ENCODE data around the gene SNX24. TPM values are rescaled to one million over a fixed set of nuclear protein-coding genes. Genes with fewer than 3 reads are reported as not detected.

Gene SNX24
- total RNA-seq, 1 donor from 2014 or later, result 8.5 TPM

- H3K27ac Mint-ChIP-seq, result no peak overlapping the region
- H3K36me3 Mint-ChIP-seq (ENCODE audit: low read depth), result no peaks in the 10 kb centered on the region
- H3K4me3 Mint-ChIP-seq, result no peak overlapping the region
- peaks cover 2% of the 10 kb centered on the region for H3K9me3 Mint-ChIP-seq
- CTCF ChIA-PET, result no interaction called here
- ATAC-seq (ENCODE audit: low read depth) (no peak), DNase-seq (no peak)
- no peaks in the 10 kb centered on the region for H3K4me1 Mint-ChIP-seq
- H3K27me3 Mint-ChIP-seq, result peaks cover 40% of the 10 kb centered on the region
- no peak for TF ChIP-seq CTCF (IDR thresholded peaks at IDR 0.05)
- POLR2A ChIA-PET, result no interaction called here
- intact Hi-C loops (cut with micrococcal nuclease), result no loop called here
These were observed 200.8 kb downstream of the SNX24 start for GRCh38 chr5:123046222-123046621.

GRCh38 chr5:123047706-123048105 lies 202.3 kb downstream of the SNX24 start:
- TF ChIP-seq CTCF (IDR thresholded peaks at IDR 0.05), result no peak
- ATAC-seq (ENCODE audit: low read depth) (no peak), DNase-seq (no peak)
- Mint-ChIP-seq H3K27me3 (peaks cover 52% of the 10 kb centered on the region), H3K36me3 (ENCODE audit: low read depth) (no peaks in the 10 kb centered on the region), H3K9me3 (peaks cover 15% of the 10 kb centered on the region), H3K4me3 (no peak overlapping the region), H3K27ac (no peak overlapping the region), H3K4me1 (no peaks in the 10 kb centered on the region)
- POLR2A ChIA-PET, result no interaction called here
- CTCF ChIA-PET, result no interaction called here
- intact Hi-C loops (cut with micrococcal nuclease), result no loop called here

- POLR2A ChIA-PET, result no interaction called here
- ATAC-seq (ENCODE audit: low read depth) (no peak), DNase-seq (no peak)
- CTCF ChIA-PET, result no interaction called here
- no peak for TF ChIP-seq CTCF (IDR thresholded peaks at IDR 0.05)
- no peaks in the 10 kb centered on the region for H3K36me3 Mint-ChIP-seq (ENCODE audit: low read depth)
- no peaks in the 10 kb centered on the region for H3K4me1 Mint-ChIP-seq
- no peak overlapping the region for H3K27ac Mint-ChIP-seq
- intact Hi-C loops (cut with micrococcal nuclease), result no loop called here
- no peak overlapping the region for H3K4me3 Mint-ChIP-seq
- H3K27me3 Mint-ChIP-seq, result peaks cover 48% of the 10 kb centered on the region
- peaks cover 15% of the 10 kb centered on the region for H3K9me3 Mint-ChIP-seq
These were observed 205.8 kb downstream of the SNX24 start for GRCh38 chr5:123051206-123051605.

Other genes starting within 250 kb of the SNX24 start
- gene SNX2, start 70.5 kb upstream of the SNX24 start, total RNA-seq, result 145 and 146 TPM in 2 replicates
- not detected in 2 replicates for gene PPIC, start 191.1 kb downstream of the SNX24 start, total RNA-seq
- not detected in 2 replicates for gene PRDM6, start 243.6 kb downstream of the SNX24 start, total RNA-seq

Measured in activated B cell treated with CpG ODN at 0.5 μM for 24 hours (primary cell).